GM19438 (cell line): ENCODE results near the gene UACA.
"Not testable (repeated sequence)": the region's sequence is repeated elsewhere in the genome, so short reads cannot be mapped to it uniquely, and the experiment has no call there.

Experiments used
- ATAC-seq: cut with Tn5 transposase; IDR thresholded peaks from one replicate; pipeline ENCODE4 v1.9.1; 2021; ENCODE audit warnings: low read depth; ENCODE audit not compliant: unreplicated experiment

UACA gene

GRCh38 chr15:70758790-70759462 is 4.4 kb downstream of the UACA start:
- ATAC-seq, result no peak

- no peak for ATAC-seq
Measured at GRCh38 chr15:70757627-70758026, 5.7 kb downstream of the UACA start.

DNA sequence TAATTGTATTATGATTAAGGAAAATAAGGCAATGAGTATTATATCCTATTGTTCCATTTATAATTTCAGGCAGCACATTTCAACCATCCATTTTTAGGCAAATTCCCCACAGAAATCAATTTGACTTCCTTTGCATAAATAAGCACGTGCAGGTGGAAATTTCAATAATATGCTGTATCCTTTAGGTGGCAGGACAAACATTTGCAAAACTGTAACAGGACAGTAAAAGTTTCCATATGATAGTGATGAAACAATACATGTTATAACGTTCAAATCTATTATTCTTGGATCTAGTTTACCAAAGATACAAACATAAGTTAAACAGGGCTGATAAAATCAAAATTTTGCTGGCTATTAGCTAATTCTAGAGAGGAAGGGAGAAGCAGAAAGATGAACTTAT is 8.5 kb downstream of the UACA start:
- no peak for ATAC-seq

- ATAC-seq, result no peak
Measured at GRCh38 chr15:70753101-70753829, 10.1 kb downstream of the UACA start.

DNA sequence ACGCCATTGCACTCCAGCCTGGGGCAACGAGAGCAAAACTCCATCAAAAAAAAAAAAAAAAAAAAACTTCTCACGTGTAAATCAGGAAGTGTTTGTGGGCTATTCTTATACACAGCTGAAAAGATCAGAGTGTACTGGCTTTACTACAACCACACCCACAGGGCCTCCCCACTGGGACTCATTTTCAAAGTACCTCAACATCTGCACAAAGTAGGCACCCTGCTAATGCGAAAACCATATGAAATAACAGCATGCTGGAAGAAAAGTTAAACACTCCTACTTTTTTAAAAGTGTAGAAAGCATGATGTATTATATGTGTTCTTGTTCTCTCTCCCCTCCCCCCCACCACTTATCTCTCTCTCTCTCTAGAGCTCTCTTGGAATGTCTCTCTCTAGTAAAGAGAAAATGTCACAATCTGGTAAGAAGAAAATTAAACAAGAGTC is 11.1 kb downstream of the UACA start:
- no peak for ATAC-seq

GRCh38 chr15:70750203-70750869 is 13.0 kb downstream of the UACA start:
- no peak for ATAC-seq

DNA sequence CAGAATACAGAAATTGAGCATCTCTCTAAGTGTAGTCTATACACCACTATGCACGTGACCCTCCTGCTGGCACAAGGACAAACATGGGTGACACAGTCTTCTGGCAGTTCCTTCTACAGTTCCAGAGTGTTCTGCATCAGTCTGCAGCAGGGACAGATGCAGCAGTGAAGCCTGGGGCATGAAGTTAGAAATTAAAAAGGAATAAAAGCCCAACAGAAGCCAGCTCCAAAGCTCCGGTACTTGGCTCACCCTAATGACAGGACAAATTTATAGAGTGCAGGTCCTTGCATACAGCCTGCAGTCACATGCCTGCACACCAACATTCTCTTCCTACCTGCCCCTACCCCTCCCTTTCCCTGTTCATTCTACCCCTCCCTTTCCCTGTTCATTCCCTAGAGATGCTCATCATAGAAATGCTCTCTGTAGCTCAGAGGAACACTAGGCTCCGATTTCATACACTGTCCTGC is 15.0 kb downstream of the UACA start:
- ATAC-seq, result no peak

GRCh38 chr15:70746598-70746997 is 16.8 kb downstream of the UACA start:
- not testable (repeated sequence) for ATAC-seq

DNA sequence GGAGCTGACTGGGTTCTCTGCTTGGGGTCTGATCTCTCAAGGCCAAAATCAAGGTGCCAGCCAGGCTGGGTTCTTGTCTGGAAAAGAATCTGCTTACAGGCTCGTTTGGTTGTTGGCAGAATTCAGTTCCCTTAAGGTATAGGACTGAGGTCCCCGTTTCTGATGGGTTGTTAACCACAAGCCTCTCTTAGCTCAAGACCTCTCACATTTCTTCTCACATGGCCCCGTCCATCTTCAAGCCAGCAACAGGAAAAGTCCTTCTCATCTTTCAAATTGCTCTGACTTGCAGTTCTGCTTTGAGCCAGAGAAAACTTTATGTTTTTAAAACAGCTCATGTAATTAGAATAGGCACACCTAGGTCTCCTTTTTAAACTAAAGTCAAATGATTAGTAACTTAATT is 20.4 kb downstream of the UACA start:
- ATAC-seq, result no peak

DNA sequence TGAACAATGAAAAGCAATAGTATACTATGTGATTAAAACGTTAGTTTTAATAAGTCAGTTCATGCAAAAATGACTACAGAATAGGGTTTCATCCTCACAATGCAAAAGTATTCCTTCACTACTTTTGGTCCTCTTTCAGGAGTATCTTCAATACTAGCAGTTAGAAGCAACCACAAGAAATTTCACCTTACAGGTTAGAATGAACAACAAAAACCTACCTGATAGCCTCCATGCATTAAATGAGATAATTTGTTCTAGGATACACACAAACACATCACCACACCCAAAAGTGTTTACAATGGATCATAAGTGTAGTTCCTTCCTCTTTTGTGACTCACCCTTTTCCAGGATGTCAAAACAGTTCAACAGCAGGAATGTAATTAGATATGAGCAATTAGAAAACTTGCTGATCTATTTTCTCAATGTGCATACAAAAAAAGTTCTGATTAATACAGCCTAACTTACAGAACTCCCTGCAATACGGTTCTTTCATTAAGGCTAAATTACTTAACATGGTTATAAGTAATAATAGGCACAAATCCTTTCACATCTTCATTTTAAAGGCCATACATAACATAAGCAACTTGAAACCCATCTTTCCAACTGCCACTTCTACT is 21.6 kb downstream of the UACA start:
- ATAC-seq, result no peak

DNA sequence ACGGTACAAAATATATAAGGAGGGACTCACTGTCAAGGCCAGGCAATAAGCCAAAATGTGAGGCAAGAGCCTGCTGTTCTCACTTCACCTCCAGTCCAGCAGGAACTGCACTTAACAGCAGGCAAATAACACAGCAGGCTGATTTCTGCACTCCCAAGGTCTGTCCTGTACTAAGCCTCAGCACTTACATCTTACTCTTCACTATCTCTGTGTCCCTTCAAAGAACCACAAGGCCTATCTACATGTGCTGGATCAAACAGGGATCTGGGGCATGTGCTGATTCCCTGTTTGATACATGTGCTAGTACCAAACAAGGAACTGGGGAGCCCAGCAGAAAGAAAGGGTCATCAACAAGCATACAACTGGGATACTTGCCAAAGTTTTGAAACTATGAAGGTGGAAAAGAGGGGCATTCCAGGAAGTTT is 22.2 kb downstream of the UACA start:
- ATAC-seq, result no peak

DNA sequence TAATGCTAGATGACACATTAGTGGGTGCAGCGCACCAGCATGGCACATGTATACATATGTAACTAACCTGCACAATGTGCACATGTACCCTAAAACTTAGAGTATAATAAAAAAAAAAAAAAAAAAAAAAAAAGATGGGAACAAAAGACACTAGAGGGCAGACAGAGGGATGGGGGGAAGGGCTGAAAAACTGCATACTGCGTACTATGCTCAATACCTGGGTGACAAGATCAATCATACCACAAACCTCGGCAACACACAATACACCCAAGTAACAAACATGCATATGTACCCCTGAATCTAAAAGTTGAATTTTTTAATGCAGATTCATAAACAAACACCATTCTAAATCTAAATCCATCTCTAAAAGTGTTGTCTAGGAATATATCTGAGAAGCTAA is 28.3 kb downstream of the UACA start:
- ATAC-seq, result not testable (repeated sequence)

- ATAC-seq, result no peak
Measured at GRCh38 chr15:70729164-70729563, 34.2 kb downstream of the UACA start.

DNA sequence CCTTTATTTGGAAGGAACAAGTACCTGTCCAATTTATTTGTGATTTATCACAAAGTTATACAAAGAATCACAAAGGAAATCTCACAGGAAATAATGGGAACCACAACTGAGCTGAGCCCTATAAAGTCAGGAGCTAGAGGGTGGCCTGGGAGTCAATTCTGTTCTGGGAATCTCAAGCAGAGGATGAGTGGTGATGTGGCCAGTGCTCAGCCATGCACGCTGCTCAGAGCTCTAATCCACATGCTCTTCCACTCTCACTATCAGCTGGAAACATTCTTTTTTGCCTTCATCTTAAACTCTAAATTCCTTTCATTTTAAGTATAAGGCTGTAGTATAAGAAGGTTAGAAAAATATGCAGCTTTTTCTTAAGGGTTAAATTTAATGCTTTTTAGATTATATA is 36.6 kb downstream of the UACA start:
- ATAC-seq, result no peak

DNA sequence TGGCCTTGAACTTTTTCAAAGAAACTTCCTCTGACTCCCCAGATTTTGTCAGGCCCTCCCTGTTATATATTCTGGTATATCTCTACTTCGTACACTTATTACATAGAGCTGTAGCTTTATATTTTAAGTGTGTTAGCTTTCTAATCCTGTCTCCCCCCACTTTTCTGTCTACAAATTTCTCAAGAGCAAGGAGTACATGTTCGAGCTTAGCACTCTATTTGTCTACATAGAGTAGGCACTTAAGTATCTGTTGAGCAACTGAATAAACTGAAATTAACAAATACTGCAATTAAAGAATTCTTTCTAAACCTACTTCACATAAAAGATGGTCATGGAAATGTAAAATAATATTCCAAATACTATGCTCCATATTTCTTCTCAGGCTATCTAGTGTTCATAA is 39.4 kb downstream of the UACA start:
- no peak for ATAC-seq

GRCh38 chr15:70723122-70723422 is 40.3 kb downstream of the UACA start:
- ATAC-seq, result no peak

- no peak for ATAC-seq
Measured at GRCh38 chr15:70722266-70723121, 40.9 kb downstream of the UACA start.

- no peak for ATAC-seq
Measured at GRCh38 chr15:70720228-70721016, 42.9 kb downstream of the UACA start.

DNA sequence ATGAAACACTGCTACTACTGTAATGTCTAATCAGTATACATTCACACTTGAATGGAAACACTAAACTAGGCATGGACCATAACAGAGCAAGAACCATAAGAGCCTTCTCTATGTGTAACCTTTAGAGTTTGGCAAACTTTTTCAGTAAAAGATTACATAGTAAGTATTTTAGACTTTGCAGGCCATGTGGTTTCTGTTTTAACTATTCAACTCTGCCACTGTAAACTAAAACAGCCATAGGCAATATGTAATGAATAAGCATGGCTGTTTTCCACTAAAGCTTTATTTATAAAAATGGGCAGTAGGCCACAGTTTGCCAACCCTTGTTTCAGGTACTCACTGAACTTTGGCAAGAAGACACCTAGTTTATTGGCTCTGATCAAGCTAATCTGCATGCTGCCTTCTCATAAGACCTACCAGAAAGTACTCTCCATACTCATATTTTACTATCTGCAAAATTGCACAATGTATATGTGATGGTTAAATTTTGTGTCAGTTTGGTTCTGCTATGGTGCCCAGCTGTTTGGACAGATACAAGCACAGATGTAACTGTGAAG is 46.0 kb downstream of the UACA start:
- no peak for ATAC-seq
